Kidney epithelial cell (primary cell): Measurements from ENCODE around the gene CNOT6. TPM values are rescaled to one million over a fixed set of nuclear protein-coding genes. Genes with fewer than 3 reads are reported as not detected.
A peak's percentile ranks its signal among the peaks of the same experiment; 100 is the strongest.

Source experiments
- DNase-seq: peaks from one replicate; pipeline ENCODE4 v3.0.0-alpha.2; 2010; ENCODE audit warnings: low read depth
- H3K27me3 ChIP-seq: 2 replicates; pipeline ENCODE4 v1.6.0; 2011; ENCODE audit warnings: low read length; ENCODE audit not compliant: control insufficient read depth, insufficient read depth
- H3K36me3 ChIP-seq: 2 replicates; pipeline ENCODE4 v1.5.1; 2011; ENCODE audit warnings: low read length; ENCODE audit not compliant: control insufficient read depth, insufficient read depth
- H3K4me3 ChIP-seq: 2 replicates; pipeline ENCODE4 v1.5.1; 2011; ENCODE audit warnings: low read depth, mild to moderate bottlenecking, control low read depth, low read length
- CTCF ChIP-seq: IDR thresholded peaks from 2 replicates; pipeline ENCODE4 v1.5.1; 2011; ENCODE audit warnings: mild to moderate bottlenecking, moderate library complexity, low read length, control low read depth, inconsistent platforms; ENCODE audit not compliant: insufficient read depth, poor library complexity, severe bottlenecking
- total RNA-seq: library from RNA; depleted of rRNA; stranded (reverse); fragments of >200 nt; gene quantifications from 2 replicates; pipeline ENCODE4 v1.2.3, GENCODE V29; 2015

CNOT6 gene
- total RNA-seq, 1 donor from 2014 or later = 31.1 TPM

GRCh38 chr5:180618829-180619562, 124.8 kb downstream of the CNOT6 start:
- H3K27me3 ChIP-seq = peaks cover 23% of the 10 kb centered on the region
- no peak for DNase-seq
- H3K4me3 ChIP-seq = peak overlapping the region; percentile 24
- H3K36me3 ChIP-seq = no peaks in the 10 kb centered on the region
- TF ChIP-seq CTCF = peak; percentile 49

- Histone ChIP-seq H3K27me3 (peaks cover 23% of the 10 kb centered on the region), H3K36me3 (no peaks in the 10 kb centered on the region), H3K4me3 (no peak overlapping the region)
- TF ChIP-seq CTCF = no peak
- no peak for DNase-seq
Observed at GRCh38 chr5:180619563-180619915, 125.4 kb downstream of the CNOT6 start.

GRCh38 chr5:180620014-180620413, 125.8 kb downstream of the CNOT6 start:
- no peak overlapping the region for H3K4me3 ChIP-seq
- no peaks in the 10 kb centered on the region for H3K36me3 ChIP-seq
- no peak for TF ChIP-seq CTCF
- no peak for DNase-seq
- peaks cover 23% of the 10 kb centered on the region for H3K27me3 ChIP-seq

- no peak for TF ChIP-seq CTCF
- Histone ChIP-seq H3K4me3 (no peak overlapping the region), H3K27me3 (peaks cover 23% of the 10 kb centered on the region), H3K36me3 (no peaks in the 10 kb centered on the region)
- no peak for DNase-seq
Observed at GRCh38 chr5:180621311-180621710, 127.1 kb downstream of the CNOT6 start.

- H3K36me3 ChIP-seq = no peaks in the 10 kb centered on the region
- H3K27me3 ChIP-seq = peaks cover 23% of the 10 kb centered on the region
- TF ChIP-seq CTCF = no peak
- H3K4me3 ChIP-seq = no peak overlapping the region
- DNase-seq = no peak
Observed at GRCh38 chr5:180622910-180623309, 128.7 kb downstream of the CNOT6 start.

- Histone ChIP-seq H3K27me3 (peaks cover 20% of the 10 kb centered on the region), H3K36me3 (no peaks in the 10 kb centered on the region), H3K4me3 (no peak overlapping the region)
- no peak for TF ChIP-seq CTCF
- no peak for DNase-seq
Observed at GRCh38 chr5:180623411-180623834, 129.2 kb downstream of the CNOT6 start.
